Endometrial microvascular endothelial cells (primary cell): ENCODE results near the gene WHAMM. TPM values are rescaled to one million over a fixed set of nuclear protein-coding genes. Genes with fewer than 3 reads are reported as not detected.

ENCODE experiments used
- in situ Hi-C: cut with HindIII; loops from 2 replicates; pipeline ENCODE4 v1.10.0; 2017; ENCODE audit warnings: low sequenced_read_pairs, low pct_unique_long_range_greater_than_20kb; ENCODE audit errors: inconsistent ontology term
- total RNA-seq: library from RNA; depleted of rRNA; stranded (reverse); fragments of >200 nt; gene quantifications from one replicate; pipeline ENCODE4 v1.2.3, GENCODE V29; 2015; ENCODE audit errors: inconsistent ontology term

Gene WHAMM
- total RNA-seq, 1 donor from 2014 or later, result 4.2 TPM

DNA sequence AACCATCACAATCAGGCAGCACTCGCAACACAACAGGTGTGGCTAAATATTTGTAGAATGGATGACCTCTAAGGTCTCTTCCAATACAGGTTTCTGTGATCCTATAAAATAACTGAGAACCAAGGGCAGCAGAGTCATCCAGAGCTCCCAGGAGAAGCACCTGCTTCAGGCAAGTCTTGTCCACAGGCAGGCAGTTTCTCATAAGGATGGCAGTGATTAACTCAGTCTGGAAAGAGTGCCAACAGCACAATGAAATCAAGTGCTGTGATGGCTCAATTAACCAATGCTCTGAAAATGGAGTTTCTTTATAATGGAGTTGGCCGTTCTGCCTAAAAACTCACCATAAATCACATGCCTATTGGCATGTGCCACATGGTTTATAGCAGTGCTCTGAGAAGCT, 72.3 kb downstream of the WHAMM start:
- in situ Hi-C loops, result no loop called here

DNA sequence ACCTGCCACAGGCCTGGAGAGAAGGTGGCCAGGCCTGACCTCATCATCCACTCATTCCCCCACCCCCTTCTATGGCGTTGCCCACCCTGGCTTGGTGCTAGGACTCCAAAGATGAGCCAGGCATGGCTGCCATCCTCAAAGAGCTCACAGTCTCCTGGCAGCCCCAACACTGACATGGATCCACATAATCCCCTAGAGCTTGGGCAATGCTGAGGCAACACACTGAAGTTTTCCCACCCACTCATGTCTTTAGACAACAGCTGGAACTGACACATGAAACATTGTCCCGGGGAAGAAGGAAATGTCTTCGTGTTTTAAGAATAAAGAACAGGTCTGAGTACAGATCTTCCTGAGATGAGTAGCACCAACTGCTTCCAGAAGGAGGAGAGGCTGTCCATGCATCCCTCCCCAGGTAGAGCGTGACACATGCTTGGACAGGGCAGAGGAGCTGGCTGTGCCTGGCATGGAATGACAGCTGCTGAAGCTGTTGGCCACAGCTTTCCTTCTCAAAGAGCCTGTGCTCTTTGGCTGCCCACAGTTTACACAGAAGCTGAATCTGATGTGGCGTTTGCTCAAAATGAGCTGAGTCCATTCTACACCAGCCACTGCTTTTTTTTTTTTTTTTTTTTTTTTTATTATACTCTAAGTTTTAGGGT, 73.0 kb downstream of the WHAMM start:
- in situ Hi-C loops, result no loop called here

Other genes with a start within 250 kb of the WHAMM start
- gene CPEB1, start 162.3 kb upstream of the WHAMM start, total RNA-seq, result not detected
- gene AP3B2, start 99.8 kb upstream of the WHAMM start, total RNA-seq, result not detected
- gene FSD2, start 3.6 kb upstream of the WHAMM start, total RNA-seq, result not detected
- gene HOMER2, start 143.1 kb downstream of the WHAMM start, total RNA-seq, result 0.09 TPM
- gene RAMAC, start 176.6 kb downstream of the WHAMM start, total RNA-seq, result 19.0 TPM
- gene C15orf40, start 202.0 kb downstream of the WHAMM start, total RNA-seq, result 25.0 TPM